ENCODE measurements around the gene SYNPO2L. TPM values are rescaled to one million over a fixed set of nuclear protein-coding genes. Genes with fewer than 3 reads are reported as not detected.

Gene SYNPO2L
- total and polyA plus RNA-seq, 4 donors = 0.13 to 0.63 (median 0.18) TPM; not detected in 1

DNA sequence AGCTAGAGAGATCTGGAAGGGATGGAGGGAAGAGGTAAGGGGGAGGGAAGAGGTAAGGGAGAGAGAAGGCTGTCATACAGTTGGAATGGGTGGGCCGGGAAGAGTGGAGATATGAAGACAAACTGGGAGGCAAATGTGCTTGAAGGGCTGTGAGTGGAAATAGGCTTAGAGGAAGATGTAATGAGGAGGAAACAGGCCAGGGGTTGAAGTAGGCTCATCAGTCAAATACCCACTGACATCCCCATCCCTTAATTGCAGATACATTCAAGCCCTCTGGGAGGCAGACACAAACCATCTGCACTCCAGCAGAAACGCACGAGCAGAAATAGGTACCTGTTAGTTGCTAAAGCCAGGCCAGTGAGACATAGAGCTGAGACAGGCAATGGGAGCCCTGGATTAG is 2.1 kb downstream of the SYNPO2L start:
- DNase-seq (no peak), ATAC-seq (ENCODE audit: low FRiP score) (no peak)
- no peaks in the 10 kb centered on the region for H3K9me3 ChIP-seq (ENCODE audit: control insufficient read depth, low read length)
- intact Hi-C loops (cut with DNase I) = no loop called here
- H3K4me3 ChIP-seq (ENCODE audit: low read length in 2 of 2) = no peak overlapping the region
- H3K27me3 ChIP-seq (ENCODE audit: control insufficient read depth in 1 of 2, insufficient read depth in 2 of 2, low read length in 1 of 2) = no peaks in the 10 kb centered on the region
- no peak overlapping the region for H3K27ac ChIP-seq (ENCODE audit: low read depth in 1 of 2, low read length in 2 of 2)
- no peaks in the 10 kb centered on the region for H3K4me1 ChIP-seq (ENCODE audit: control insufficient read depth in 1 of 2, insufficient read depth in 2 of 2, low read length in 2 of 2)
- 82 to 84% methylated on average over 3 of the region's 3 CpGs for WGBS, 2 donors
- no peaks in the 10 kb centered on the region for H3K36me3 ChIP-seq (ENCODE audit: control insufficient read depth in 1 of 2, insufficient read depth in 2 of 2, low read length in 1 of 2)

DNA sequence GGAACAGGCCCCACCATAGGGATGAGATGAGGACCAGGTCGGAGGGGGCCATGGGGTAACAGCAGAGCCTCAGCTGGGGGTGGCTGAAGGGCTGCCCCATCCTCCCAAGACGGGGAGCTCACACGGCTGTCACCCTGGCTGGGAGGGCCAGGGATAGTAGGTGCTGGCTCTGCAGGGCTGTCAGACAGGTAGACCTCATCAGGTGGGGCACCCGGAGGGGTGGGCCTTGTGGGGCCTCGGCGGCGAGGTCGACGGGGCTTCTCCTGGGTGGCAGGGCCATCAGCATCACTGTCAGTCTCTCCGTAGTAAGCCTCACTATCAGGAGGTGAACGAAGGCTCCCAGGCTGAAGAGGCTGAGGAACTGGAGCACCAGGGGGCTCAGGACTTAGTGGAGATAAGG is 2.6 kb downstream of the SYNPO2L start:
- Histone ChIP-seq H3K4me1 (ENCODE audit: control insufficient read depth in 1 of 2, insufficient read depth in 2 of 2, low read length in 2 of 2) (no peaks in the 10 kb centered on the region), H3K27ac (ENCODE audit: low read depth in 1 of 2, low read length in 2 of 2) (no peak overlapping the region)
- intact Hi-C loops (cut with DNase I) = no loop called here

DNA sequence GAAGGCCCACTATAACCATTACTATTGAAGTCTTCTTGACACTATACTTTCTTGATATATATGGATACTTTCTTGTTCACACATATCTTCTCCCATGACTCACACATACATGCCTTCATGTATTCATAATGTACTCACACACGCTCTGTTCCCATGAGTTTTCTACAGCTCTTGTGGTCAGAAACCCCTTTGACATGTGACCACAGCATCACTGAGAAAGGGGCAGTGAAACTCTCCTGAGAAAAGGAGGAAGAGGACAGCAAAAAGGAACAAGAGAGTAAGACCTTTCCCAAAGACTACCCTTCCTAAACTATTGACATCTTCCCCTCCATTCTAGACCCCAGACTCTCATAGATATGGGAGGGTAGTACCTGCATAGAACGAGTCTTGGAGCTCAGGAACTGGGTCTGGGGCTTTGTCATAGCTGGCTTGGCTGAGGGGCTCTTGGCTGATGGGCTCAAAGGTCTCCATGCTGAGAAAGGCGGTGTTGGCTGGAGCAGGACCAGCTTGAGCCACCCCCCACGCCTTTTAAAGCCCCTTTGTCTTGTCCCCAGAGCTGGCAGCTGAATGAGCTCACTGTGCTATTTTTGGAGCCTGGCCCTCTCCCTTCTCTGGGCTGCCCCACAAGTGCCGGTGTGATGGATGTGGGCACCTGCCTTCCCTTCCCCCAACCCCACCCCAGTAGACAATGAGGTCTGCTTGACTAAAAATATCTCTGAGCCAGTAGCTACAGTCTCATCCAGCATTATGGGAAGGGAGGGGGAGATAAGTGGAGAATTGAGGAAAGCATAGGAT is 5.1 kb downstream of the SYNPO2L start:
- no peak overlapping the region for H3K27ac ChIP-seq (ENCODE audit: low read depth in 1 of 2, low read length in 2 of 2)
- H3K27me3 ChIP-seq (ENCODE audit: control insufficient read depth in 1 of 2, insufficient read depth in 2 of 2, low read length in 1 of 2) = no peaks in the 10 kb centered on the region
- no peak for ATAC-seq (ENCODE audit: low FRiP score)
- H3K9me3 ChIP-seq (ENCODE audit: control insufficient read depth, low read length) = no peaks in the 10 kb centered on the region
- H3K36me3 ChIP-seq (ENCODE audit: control insufficient read depth in 1 of 2, insufficient read depth in 2 of 2, low read length in 1 of 2) = no peaks in the 10 kb centered on the region
- H3K4me3 ChIP-seq (ENCODE audit: low read length in 2 of 2) = no peak overlapping the region
- intact Hi-C loops (cut with DNase I) = no loop called here
- WGBS, 2 donors = 46 to 49% methylated on average over 5 of the region's 5 CpGs
- no peak for DNase-seq
- H3K4me1 ChIP-seq (ENCODE audit: control insufficient read depth in 1 of 2, insufficient read depth in 2 of 2, low read length in 2 of 2) = no peaks in the 10 kb centered on the region

More for the DNA sequence above, 2.6 kb downstream of the SYNPO2L start:
- DNase-seq (no peak), ATAC-seq (ENCODE audit: low FRiP score) (no peak)
- 88 to 91% methylated on average over 11 of the region's 11 CpGs for WGBS, 2 donors
- no peaks in the 10 kb centered on the region for H3K9me3 ChIP-seq (ENCODE audit: control insufficient read depth, low read length)
- H3K27me3 ChIP-seq (ENCODE audit: control insufficient read depth in 1 of 2, insufficient read depth in 2 of 2, low read length in 1 of 2) = no peaks in the 10 kb centered on the region
- no peak overlapping the region for H3K4me3 ChIP-seq (ENCODE audit: low read length in 2 of 2)
- H3K36me3 ChIP-seq (ENCODE audit: control insufficient read depth in 1 of 2, insufficient read depth in 2 of 2, low read length in 1 of 2) = no peaks in the 10 kb centered on the region

DNA sequence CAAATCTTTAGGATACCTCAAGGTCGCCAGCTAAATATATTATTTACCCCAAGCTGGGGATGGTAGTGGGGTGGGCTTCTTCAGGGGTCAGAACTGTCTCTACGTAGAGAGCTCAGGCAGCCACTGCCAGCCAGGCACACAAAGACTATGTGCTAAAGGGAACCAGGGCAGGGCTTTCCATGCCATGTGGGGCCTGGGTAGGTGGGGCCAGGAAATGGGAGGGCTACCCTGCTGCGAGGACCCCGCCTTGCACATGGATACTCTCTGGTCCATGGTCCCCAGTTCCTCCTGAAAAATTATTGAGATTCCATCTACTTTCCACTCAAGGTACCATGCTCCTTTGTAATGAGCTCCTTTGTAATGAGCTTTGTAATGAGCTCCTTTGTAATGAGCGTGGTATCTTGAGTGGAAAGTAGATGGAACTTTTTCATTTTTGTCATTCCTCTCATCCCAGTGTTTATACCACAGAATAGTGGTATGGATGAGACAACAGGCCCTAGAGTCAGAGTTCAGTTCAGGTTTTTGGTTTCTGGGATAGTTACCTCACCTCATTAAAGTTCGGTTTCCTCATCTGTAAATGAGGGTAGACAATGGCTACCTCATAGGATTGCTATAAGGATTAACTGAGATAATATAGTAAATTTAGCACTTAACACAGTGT is 5.8 kb downstream of the SYNPO2L start:
- 86 to 99% methylated on average over 6 of the region's 6 CpGs for WGBS, 2 donors
- ATAC-seq (ENCODE audit: low FRiP score) (no peak), DNase-seq (no peak)
- intact Hi-C loops (cut with DNase I) = no loop called here
- Histone ChIP-seq H3K4me3 (ENCODE audit: low read length in 2 of 2) (no peak overlapping the region), H3K27ac (ENCODE audit: low read depth in 1 of 2, low read length in 2 of 2) (no peak overlapping the region), H3K4me1 (ENCODE audit: control insufficient read depth in 1 of 2, insufficient read depth in 2 of 2, low read length in 2 of 2) (no peaks in the 10 kb centered on the region), H3K36me3 (ENCODE audit: control insufficient read depth in 1 of 2, insufficient read depth in 2 of 2, low read length in 1 of 2) (no peaks in the 10 kb centered on the region), H3K27me3 (ENCODE audit: control insufficient read depth in 1 of 2, insufficient read depth in 2 of 2, low read length in 1 of 2) (no peaks in the 10 kb centered on the region), H3K9me3 (ENCODE audit: control insufficient read depth, low read length) (no peaks in the 10 kb centered on the region)

DNA sequence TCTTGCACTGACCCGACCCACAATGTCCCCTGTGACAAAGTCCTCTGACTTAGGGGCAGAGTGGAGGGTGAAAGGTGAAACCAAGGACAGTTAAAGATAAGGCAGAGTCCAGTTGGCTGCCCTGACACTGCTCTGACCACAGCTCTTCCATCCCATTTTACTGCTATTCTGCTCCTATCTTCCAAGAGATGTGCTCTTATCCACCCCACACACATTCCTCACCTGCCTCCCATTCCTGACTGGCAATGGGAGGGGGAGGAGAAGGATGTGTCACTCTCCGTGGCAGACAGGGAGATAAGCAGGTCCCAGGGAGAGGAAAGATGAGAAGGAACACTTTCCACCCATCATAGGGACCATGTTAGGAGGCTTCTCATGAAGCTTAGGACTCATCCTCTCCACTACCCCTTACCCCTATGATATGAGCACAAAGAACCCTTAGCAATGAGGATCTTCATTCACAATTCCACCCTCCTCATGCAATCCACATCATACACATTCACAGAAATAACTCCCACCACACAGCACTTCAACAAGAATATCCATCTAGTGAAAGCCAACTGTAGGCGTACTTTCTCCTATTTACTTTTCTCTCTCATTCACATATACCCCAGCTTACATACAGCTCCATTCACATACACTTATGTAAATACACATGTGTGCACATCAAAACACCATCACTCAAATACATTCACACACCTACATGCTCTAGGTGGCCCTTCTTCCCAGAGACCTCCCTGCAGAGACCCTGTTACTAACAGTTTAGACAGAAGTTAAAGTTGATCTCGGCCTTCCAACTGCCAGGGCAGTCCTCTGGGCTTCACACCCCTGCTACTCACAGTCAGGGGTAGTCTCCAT is 6.6 kb downstream of the SYNPO2L start:
- DNase-seq = no peak
- Histone ChIP-seq H3K9me3 (ENCODE audit: control insufficient read depth, low read length) (no peaks in the 10 kb centered on the region), H3K4me1 (ENCODE audit: control insufficient read depth in 1 of 2, insufficient read depth in 2 of 2, low read length in 2 of 2) (no peaks in the 10 kb centered on the region), H3K27me3 (ENCODE audit: control insufficient read depth in 1 of 2, insufficient read depth in 2 of 2, low read length in 1 of 2) (no peaks in the 10 kb centered on the region), H3K27ac (ENCODE audit: low read depth in 1 of 2, low read length in 2 of 2) (no peak overlapping the region), H3K4me3 (ENCODE audit: low read length in 2 of 2) (no peak overlapping the region), H3K36me3 (ENCODE audit: control insufficient read depth in 1 of 2, insufficient read depth in 2 of 2, low read length in 1 of 2) (no peaks in the 10 kb centered on the region)
- no peak for ATAC-seq (ENCODE audit: low FRiP score)
- 70 to 74% methylated on average over 4 of the region's 4 CpGs for WGBS, 2 donors
- intact Hi-C loops (cut with DNase I) = no loop called here

DNA sequence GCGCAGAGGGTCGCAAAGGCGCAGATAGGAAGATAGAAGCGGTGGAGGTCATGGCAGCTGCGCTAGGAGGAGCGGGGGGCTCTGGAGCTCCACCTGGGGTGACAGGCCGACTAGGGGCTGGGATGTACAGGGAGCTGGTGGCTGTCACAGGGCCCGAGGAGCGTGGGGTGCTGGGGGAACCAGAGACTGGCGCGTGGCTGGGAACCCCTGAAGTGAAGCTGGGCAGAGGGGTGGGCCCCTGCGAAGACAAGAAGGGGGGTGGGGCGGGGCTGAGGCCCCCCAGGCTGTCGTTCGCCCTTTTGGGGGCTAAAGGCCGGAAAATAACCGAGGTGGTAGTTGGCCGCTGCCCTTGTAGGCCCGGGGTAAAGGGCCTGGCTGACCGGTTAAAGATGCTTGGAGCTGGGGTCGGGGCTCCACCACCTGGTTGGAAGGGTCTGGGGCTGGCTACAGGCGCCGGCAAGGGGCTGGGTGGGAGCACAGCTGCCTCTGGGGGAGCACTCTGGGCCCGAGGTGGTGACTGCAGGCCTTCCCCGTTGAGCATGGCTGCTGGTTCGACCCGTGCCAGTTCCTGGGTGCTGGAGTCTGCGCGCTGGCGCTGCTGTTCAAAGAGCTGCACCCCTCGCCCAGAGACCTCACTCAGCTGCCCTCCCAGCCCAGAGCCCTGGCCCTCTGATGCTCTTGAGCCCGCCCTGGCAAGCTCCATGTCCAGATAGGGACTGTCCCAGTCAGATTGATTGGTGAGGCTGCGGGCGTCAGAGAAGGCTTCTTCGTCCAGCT is 7.8 kb downstream of the SYNPO2L start:
- no peaks in the 10 kb centered on the region for H3K27me3 ChIP-seq (ENCODE audit: control insufficient read depth in 1 of 2, insufficient read depth in 2 of 2, low read length in 1 of 2)
- H3K36me3 ChIP-seq (ENCODE audit: control insufficient read depth in 1 of 2, insufficient read depth in 2 of 2, low read length in 1 of 2) = no peaks in the 10 kb centered on the region
- intact Hi-C loops (cut with DNase I) = no loop called here
- no peaks in the 10 kb centered on the region for H3K4me1 ChIP-seq (ENCODE audit: control insufficient read depth in 1 of 2, insufficient read depth in 2 of 2, low read length in 2 of 2)
- ATAC-seq (ENCODE audit: low FRiP score) = peak; percentile 17
- peak in 1 of 2 donors; percentile 56 for DNase-seq
- no peak overlapping the region for H3K27ac ChIP-seq (ENCODE audit: low read depth in 1 of 2, low read length in 2 of 2)
- 19 to 21% methylated on average over 35 of the region's 35 CpGs for WGBS, 2 donors
- H3K4me3 ChIP-seq (ENCODE audit: low read length in 2 of 2) = peak overlapping the region; percentile 59 to 85
- no peaks in the 10 kb centered on the region for H3K9me3 ChIP-seq (ENCODE audit: control insufficient read depth, low read length)

DNA sequence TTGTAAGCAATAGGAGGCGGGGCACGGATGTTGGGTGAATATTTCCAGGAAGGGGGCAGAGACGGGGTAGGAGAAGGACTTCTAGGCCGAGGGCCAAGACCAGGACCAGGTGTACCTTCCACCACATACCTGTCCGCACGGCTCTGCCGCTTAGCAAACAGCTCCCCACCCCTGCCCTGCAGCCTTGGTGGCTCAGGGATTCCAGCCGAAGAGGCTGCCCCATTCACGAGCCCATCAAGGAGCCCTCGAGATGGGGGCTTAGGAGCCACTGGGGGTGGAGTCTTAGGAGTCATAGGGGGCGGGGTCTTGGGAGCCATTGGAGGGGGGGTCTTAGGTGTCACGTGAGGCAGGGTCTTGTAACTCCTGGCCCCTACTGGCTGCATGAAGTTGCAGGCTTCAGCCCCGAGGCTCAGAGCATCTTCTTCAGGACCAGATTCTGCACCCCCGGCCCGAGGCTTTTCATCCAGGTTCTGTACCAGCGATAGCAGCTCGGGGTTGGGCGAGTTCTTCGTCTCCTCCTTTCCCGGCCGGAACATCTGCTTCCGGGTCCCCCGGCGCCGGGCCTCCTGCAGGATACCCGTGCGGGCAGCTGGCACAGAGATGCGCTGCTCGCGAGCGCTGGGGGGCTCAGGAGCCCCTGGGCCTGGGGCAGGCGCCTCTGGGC is 8.5 kb downstream of the SYNPO2L start:
- H3K27me3 ChIP-seq (ENCODE audit: control insufficient read depth in 1 of 2, insufficient read depth in 2 of 2, low read length in 1 of 2) = no peaks in the 10 kb centered on the region
- no peaks in the 10 kb centered on the region for H3K4me1 ChIP-seq (ENCODE audit: control insufficient read depth in 1 of 2, insufficient read depth in 2 of 2, low read length in 2 of 2)
- intact Hi-C loops (cut with DNase I) = no loop called here
- H3K27ac ChIP-seq (ENCODE audit: low read depth in 1 of 2, low read length in 2 of 2) = no peak overlapping the region
- H3K9me3 ChIP-seq (ENCODE audit: control insufficient read depth, low read length) = no peaks in the 10 kb centered on the region
- H3K4me3 ChIP-seq (ENCODE audit: low read length in 2 of 2) = peak overlapping the region; percentile 59 to 85
- ATAC-seq (ENCODE audit: low FRiP score) = peak; percentile 60
- H3K36me3 ChIP-seq (ENCODE audit: control insufficient read depth in 1 of 2, insufficient read depth in 2 of 2, low read length in 1 of 2) = no peaks in the 10 kb centered on the region
- peak; percentile 69 to 88 for DNase-seq
- 4 to 6% methylated on average over 32 of the region's 32 CpGs for WGBS, 2 donors

DNA sequence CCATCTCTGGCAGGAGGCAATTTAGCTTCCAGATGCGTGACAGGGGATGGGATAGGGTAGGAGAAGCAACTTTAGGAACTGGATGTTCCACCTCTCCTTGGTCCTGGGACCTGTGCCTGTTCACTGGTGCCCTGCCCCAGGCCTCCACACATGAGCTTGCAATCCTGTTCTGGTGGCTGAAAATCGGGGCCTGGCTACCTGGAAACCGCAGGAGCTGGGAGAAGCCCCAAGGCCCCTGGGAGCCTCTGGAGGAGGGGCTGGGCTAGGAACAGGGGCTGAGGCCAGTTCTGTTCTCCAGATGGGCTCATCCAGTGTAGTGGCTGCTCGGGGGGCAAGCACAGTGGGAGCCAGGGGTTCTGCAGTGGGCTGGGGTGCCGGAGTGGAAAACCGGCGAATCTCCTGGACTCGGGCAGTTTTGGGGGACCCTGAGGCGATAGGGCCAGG is 9.2 kb downstream of the SYNPO2L start:
- Histone ChIP-seq H3K27me3 (ENCODE audit: control insufficient read depth in 1 of 2, insufficient read depth in 2 of 2, low read length in 1 of 2) (no peaks in the 10 kb centered on the region), H3K4me3 (ENCODE audit: low read length in 2 of 2) (no peak overlapping the region), H3K4me1 (ENCODE audit: control insufficient read depth in 1 of 2, insufficient read depth in 2 of 2, low read length in 2 of 2) (no peaks in the 10 kb centered on the region), H3K36me3 (ENCODE audit: control insufficient read depth in 1 of 2, insufficient read depth in 2 of 2, low read length in 1 of 2) (no peaks in the 10 kb centered on the region), H3K9me3 (ENCODE audit: control insufficient read depth, low read length) (no peaks in the 10 kb centered on the region), H3K27ac (ENCODE audit: low read depth in 1 of 2, low read length in 2 of 2) (no peak overlapping the region)
- 83 to 88% methylated on average over 9 of the region's 9 CpGs for WGBS, 2 donors
- ATAC-seq (ENCODE audit: low FRiP score) (no peak), DNase-seq (no peak)
- intact Hi-C loops (cut with DNase I) = no loop called here

Data from aorta (tissue), 5 donors.